GM21360 (cell line): ENCODE data around the gene MED13L.
"Not testable (repeated sequence)": the region's sequence is repeated elsewhere in the genome, so short reads cannot be mapped to it uniquely, and the experiment has no call there.

Source experiments
- ATAC-seq: cut with Tn5 transposase; IDR thresholded peaks from one replicate; pipeline ENCODE4 v1.9.1; 2021; ENCODE audit warnings: mild to moderate bottlenecking, moderate library complexity; ENCODE audit not compliant: unreplicated experiment

Gene MED13L

GRCh38 chr12:116136340-116136739 is 141.2 kb downstream of the MED13L start:
- ATAC-seq, result no peak

GRCh38 chr12:116135209-116135930 is 142.1 kb downstream of the MED13L start:
- no peak for ATAC-seq

GRCh38 chr12:116133636-116134214 is 143.8 kb downstream of the MED13L start:
- no peak for ATAC-seq

GRCh38 chr12:116133149-116133548 is 144.3 kb downstream of the MED13L start:
- ATAC-seq, result no peak

- not testable (repeated sequence) for ATAC-seq
Observed at GRCh38 chr12:116131987-116132386, 145.5 kb downstream of the MED13L start.

GRCh38 chr12:116131176-116131575 is 146.3 kb downstream of the MED13L start:
- ATAC-seq, result no peak

- no peak for ATAC-seq
Observed at GRCh38 chr12:116130431-116130830, 147.1 kb downstream of the MED13L start.

- no peak for ATAC-seq
Observed at GRCh38 chr12:116128779-116129178, 148.7 kb downstream of the MED13L start.

- ATAC-seq, result no peak
Observed at GRCh38 chr12:116127859-116128258, 149.6 kb downstream of the MED13L start.

GRCh38 chr12:116126610-116127009 is 150.9 kb downstream of the MED13L start:
- no peak for ATAC-seq

- no peak for ATAC-seq
Observed at GRCh38 chr12:116125956-116126566, 151.4 kb downstream of the MED13L start.

- no peak for ATAC-seq
Observed at GRCh38 chr12:116125084-116125483, 152.4 kb downstream of the MED13L start.

GRCh38 chr12:116123451-116124258 is 153.8 kb downstream of the MED13L start:
- peak; percentile 82 for ATAC-seq

GRCh38 chr12:116122628-116123027 is 154.9 kb downstream of the MED13L start:
- ATAC-seq, result no peak

- ATAC-seq, result no peak
Observed at GRCh38 chr12:116121453-116121871, 156.0 kb downstream of the MED13L start.

- ATAC-seq, result no peak
Observed at GRCh38 chr12:116116650-116117424, 160.7 kb downstream of the MED13L start.

- no peak for ATAC-seq
Observed at GRCh38 chr12:116113398-116114130, 163.9 kb downstream of the MED13L start.

GRCh38 chr12:116106870-116107269 is 170.6 kb downstream of the MED13L start:
- no peak for ATAC-seq

- ATAC-seq, result no peak
Observed at GRCh38 chr12:116104167-116104767, 173.2 kb downstream of the MED13L start.
